Fibroblast of skin of right quadriceps (primary cell): Measurements from ENCODE around the gene SCAMP2.

ENCODE experiments used
- DNase-seq: peaks from one replicate; pipeline ENCODE4 v3.0.0-alpha.2; 2013

The SCAMP2 gene

DNA sequence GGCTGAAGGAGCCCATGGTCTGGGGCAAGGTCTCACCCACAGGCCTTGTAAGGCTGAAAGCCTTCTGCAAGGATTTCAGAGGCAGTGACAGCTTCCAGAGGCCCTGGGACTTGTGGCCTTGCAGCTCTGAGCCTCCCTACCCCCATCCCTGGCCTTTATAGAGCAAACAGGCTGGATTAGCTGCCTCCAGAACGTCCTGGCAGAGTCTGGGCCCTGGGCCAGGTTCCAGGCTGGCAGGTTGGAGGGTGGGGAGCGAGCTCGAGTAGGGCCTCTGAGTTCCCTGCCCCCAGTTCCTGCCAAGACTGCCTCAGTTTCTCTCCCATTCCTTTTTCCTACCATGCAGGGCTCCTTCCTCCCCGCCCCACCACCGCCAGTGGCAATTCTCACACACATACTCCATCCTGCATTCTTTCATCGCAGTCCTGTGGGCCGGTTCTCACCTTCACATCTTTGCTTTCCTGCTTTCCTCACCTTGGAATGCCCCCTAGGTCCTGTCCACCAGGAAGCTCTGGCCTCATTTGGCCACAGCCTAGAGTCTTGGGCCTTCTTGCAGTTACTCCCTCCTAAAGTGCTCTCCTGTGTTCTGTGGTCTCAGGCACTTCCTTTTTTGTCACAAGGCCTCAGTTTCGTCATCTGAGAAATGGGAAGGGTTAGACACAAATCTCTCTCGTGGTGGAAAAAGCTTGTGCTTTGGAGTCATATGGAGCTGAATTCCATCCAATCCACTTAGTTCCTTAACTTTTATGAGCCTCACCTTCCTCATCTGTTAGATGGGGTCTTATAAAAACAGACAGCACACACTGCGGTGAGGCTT, 57.8 kb downstream of the SCAMP2 start:
- DNase-seq: no peak

DNA sequence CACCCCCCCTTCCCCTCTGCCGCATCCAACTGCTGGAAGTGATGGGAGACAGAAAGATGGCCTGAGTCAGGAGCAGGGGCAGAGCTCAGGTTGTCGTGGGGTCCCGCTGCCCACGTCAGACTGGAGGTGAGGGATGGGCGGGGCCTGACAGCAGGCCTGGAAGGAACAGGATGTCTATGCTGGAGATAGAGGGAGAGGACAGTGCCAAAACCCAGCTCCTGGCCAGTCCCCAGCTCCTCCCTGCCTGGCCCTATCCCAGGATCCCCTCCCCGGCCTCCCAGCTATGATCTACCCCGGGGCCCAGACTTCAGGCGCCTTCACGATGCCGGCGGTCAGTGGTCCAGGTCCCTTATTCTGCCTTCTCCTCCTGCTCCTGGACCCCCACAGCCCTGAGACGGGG, 60.6 kb downstream of the SCAMP2 start, which contains the start of gene LMAN1L:
Gene LMAN1L, plus strand, starts transcription at position 303 of the 400 bp plus-strand sequence. Its CDS starts 20 bp downstream, at position 323.
- DNase-seq: no peak

GRCh38 chr15:74809956-74810355, 63.2 kb downstream of the SCAMP2 start:
- peak; percentile 44 for DNase-seq

DNA sequence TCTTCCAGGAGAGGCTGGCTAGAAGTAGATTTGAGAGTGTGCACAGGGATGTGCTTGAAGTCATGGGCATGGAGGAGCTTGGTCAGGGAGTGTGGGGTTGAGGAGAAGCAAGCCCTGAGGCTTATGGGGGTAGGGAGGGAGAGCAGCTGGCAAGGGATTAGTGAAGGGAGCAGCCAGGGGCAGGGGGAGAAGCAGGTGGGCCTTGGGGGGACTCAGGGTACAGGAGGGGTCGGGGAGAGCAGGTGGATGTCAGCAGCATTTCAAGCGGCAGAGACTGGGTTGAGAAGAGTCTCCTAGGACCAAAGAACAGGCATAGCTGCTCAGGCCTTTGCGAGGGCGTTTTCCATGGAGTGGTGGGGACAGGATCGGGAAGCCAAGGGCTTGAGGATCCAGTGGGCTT, 63.9 kb downstream of the SCAMP2 start:
- no peak for DNase-seq

DNA sequence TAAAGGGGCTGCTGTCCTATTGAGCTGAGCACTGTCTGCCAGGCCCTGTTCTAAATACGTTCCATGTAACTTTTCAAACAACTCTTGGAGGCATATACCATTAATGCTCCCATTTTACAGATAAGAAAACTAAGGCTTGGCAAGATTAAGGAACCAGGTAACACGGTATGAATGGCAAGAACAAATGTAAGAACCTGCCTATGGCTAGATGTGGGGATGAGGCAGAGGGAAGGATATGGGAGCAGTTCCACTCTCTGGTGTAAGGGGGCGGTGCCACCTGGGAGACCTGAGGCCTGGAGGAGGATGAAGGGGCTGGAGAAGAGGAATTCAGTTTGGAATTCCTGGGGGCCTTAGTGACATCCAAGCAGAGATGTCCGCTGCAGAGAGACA, 64.3 kb downstream of the SCAMP2 start:
- no peak for DNase-seq

- no peak for DNase-seq
These were observed 64.9 kb downstream of the SCAMP2 start for GRCh38 chr15:74808078-74808839.

DNA sequence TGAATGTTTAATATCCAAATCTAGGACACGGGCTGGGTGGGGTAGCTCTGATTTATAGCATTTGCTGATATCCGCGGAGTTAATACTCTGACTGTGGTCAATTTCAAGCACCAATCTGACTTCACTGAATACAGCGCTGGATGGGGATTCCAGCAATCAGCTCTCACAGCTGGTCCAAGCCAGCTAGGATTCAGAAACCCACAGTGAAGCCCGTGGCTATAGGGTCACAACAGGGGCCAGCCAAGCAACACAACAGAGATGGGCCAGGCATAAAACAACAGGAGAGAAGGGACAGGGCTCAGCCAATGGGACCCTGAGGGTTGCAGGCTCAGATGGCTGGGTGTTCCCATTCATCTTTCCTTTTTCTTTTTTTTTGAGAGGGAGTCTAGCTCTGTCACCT, 65.9 kb downstream of the SCAMP2 start:
- DNase-seq: no peak

- no peak for DNase-seq
These were observed 68.2 kb downstream of the SCAMP2 start for GRCh38 chr15:74804935-74805334.

GRCh38 chr15:74802862-74803447, 70.2 kb downstream of the SCAMP2 start:
- no peak for DNase-seq

DNA sequence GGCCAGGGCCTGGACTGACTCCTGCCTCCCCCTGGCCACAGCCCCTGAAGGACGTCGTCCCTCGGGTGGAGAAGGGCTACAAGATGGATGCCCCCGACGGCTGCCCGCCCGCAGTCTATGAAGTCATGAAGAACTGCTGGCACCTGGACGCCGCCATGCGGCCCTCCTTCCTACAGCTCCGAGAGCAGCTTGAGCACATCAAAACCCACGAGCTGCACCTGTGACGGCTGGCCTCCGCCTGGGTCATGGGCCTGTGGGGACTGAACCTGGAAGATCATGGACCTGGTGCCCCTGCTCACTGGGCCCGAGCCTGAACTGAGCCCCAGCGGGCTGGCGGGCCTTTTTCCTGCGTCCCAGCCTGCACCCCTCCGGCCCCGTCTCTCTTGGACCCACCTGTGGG, 70.9 kb downstream of the SCAMP2 start:
- DNase-seq: no peak

GRCh38 chr15:74801311-74801997, 71.7 kb downstream of the SCAMP2 start:
- DNase-seq: no peak

GRCh38 chr15:74800559-74801094, 72.5 kb downstream of the SCAMP2 start:
- no peak for DNase-seq

GRCh38 chr15:74799856-74800558, 73.2 kb downstream of the SCAMP2 start:
- DNase-seq: peak; percentile 42

GRCh38 chr15:74799255-74799855, 73.8 kb downstream of the SCAMP2 start:
- no peak for DNase-seq

GRCh38 chr15:74798388-74799254, 74.5 kb downstream of the SCAMP2 start:
- DNase-seq: no peak

GRCh38 chr15:74795966-74796625, 77.1 kb downstream of the SCAMP2 start:
- DNase-seq: no peak

DNA sequence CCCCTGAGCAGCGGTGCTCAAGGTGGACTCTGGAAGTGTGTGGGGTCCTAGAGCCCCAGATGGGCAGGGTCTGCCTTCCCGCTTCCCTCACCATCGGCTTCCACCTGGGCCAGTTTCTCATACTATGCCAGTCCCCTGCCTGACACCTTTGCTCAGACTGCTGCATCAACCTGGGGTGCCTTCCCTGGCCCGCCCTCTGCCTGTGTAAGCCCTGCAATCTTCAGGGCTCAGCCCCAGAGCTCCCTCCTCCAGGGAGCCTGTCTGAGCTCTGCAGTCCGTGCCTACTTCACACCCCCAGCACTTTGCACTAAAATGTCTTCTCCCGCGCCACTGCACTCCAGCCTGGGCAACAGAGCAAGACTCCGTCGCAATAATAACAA, 78.2 kb downstream of the SCAMP2 start:
- no peak for DNase-seq

- no peak for DNase-seq
These were observed 78.8 kb downstream of the SCAMP2 start for GRCh38 chr15:74794248-74794969.
